ENCODE measurements around the gene NOL9. TPM values are rescaled to one million over a fixed set of nuclear protein-coding genes. Genes with fewer than 3 reads are reported as not detected.

Gene NOL9
- total RNA-seq, 4 donors from 2014 or later: 17.9 to 30.9 (median 26.0) TPM

DNA sequence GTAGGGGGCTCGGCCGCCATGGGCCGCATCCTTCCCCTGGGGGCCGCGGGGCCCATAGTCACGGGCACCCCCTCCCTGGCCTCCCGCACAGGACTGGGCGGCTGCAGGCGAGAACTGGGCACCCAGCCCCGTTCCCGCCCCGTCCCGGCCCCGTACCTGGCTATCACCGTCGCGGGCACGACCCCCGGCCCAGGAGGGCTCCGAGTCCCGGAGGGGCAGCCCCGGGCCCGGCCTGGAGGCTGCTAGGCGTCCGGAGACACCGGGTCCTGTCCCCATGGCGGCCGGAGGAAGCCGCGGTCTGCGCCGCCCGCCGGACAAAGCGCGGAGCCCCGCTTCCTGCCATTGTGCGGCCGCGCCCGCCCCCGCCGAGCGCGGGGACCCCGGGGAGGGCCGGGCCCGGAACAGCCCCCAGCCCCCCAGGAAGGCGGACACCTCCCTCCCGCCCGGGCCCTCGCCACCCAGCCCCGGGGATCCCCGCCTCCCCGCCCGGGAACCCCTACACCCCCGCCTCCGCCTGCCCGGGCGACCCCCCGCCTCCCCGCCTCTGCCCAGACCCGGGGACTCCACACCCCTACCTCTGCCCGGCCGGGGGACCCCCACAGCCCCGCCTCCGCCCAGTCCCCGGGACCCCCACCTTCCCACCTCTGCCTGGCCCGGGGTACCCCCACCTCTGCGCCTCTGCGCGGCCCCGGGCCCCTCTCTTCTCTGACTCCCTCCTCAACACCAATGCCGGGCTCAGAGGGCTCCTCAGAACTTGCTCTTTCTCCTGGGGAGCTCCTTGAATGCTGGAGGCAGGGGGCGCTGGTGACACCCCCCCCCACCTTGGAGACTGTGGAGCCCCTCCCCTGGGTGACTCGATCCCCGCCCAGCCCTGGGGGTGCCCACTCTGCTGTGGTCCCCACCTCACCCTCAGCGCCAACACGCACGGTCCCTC, 68.9 kb downstream of the NOL9 start:
- peaks cover 0 to 31% of the 10 kb centered on the region in 2 donors for H3K27me3 ChIP-seq
- peak overlapping the region in 2 of 4 donors; percentile 40 to 66 for H3K27ac ChIP-seq
- no peaks in the 10 kb centered on the region for H3K9me3 ChIP-seq
- 9 to 22% methylated on average over 10 to 20 of the region's 80 CpGs for WGBS, 2 donors
- peak overlapping the region in 3 of 4 donors; percentile 24 to 49 (median 27) for H3K4me3 ChIP-seq
- no peak for DNase-seq (ENCODE audit: low spot score in 2 of 2)
- TF ChIP-seq EP300 (IDR thresholded peaks at IDR 0.05): no peak
- TF ChIP-seq, protein P1, sequence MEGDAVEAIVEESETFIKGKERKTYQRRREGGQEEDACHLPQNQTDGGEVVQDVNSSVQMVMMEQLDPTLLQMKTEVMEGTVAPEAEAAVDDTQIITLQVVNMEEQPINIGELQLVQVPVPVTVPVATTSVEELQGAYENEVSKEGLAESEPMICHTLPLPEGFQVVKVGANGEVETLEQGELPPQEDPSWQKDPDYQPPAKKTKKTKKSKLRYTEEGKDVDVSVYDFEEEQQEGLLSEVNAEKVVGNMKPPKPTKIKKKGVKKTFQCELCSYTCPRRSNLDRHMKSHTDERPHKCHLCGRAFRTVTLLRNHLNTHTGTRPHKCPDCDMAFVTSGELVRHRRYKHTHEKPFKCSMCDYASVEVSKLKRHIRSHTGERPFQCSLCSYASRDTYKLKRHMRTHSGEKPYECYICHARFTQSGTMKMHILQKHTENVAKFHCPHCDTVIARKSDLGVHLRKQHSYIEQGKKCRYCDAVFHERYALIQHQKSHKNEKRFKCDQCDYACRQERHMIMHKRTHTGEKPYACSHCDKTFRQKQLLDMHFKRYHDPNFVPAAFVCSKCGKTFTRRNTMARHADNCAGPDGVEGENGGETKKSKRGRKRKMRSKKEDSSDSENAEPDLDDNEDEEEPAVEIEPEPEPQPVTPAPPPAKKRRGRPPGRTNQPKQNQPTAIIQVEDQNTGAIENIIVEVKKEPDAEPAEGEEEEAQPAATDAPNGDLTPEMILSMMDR (IDR thresholded peaks at IDR 0.05): no peak
- TF ChIP-seq POLR2A (IDR thresholded peaks at IDR 0.05): no peak
- no peaks in the 10 kb centered on the region for H3K36me3 ChIP-seq
- H3K4me1 ChIP-seq: peaks cover 0 to 49% (median 14%) of the 10 kb centered on the region in 4 donors

DNA sequence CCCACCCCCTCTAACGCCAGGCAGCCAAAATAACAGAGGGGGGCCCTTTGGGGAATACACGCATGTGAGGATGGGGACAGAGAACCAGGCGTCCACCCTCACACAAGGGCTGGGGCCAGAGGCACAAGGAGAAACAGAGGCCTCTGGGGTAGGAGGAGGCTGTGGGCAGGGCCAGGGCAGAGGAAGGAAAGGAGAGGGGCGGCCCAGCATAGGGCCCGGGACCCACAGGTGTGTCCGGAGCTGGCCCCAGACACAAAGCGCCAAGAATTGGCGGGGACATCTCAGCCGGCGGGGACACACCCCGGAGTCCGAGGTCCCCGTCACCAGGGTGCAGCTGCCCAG, 69.5 kb downstream of the NOL9 start:
- peaks cover 0 to 25% of the 10 kb centered on the region in 2 donors for H3K27me3 ChIP-seq
- peaks cover 0 to 43% (median 11%) of the 10 kb centered on the region in 4 donors for H3K4me1 ChIP-seq
- no peaks in the 10 kb centered on the region for H3K9me3 ChIP-seq
- peak overlapping the region in 3 of 4 donors; percentile 24 to 49 (median 27) for H3K4me3 ChIP-seq
- H3K27ac ChIP-seq: peak overlapping the region in 2 of 4 donors; percentile 40 to 66
- no peaks in the 10 kb centered on the region for H3K36me3 ChIP-seq
- WGBS, 2 donors: 30 to 39% methylated on average over 12 to 13 of the region's 13 CpGs
- DNase-seq (ENCODE audit: low spot score in 2 of 2): no peak
- TF ChIP-seq POLR2A (IDR thresholded peaks at IDR 0.05) (no peak), EP300 (IDR thresholded peaks at IDR 0.05) (no peak)
- TF ChIP-seq, protein P1 (IDR thresholded peaks at IDR 0.05): no peak

DNA sequence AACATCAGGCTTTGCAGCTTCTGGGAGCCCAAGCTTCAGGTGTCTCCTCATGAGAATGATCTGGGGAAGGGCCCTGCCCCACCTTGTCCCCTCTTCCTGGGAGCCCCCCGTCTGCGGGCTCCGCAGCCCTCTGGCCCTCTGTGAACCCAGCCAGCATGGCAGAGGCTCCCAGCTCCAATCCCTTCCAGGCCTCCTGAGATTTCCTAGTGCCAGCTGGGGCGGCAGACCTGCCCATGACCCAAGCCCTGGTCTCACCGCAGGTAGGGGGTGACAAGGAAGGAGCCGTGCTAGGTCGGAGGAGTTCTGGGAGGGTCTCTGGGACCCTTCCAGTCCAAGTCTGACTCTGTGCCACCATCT, 70.6 kb downstream of the NOL9 start:
- peaks cover 0 to 25% of the 10 kb centered on the region in 2 donors for H3K27me3 ChIP-seq
- TF ChIP-seq EP300 (IDR thresholded peaks at IDR 0.05): no peak
- no peak for TF ChIP-seq POLR2A (IDR thresholded peaks at IDR 0.05)
- TF ChIP-seq, protein P1 (IDR thresholded peaks at IDR 0.05): no peak
- H3K4me3 ChIP-seq: no peak overlapping the region
- H3K4me1 ChIP-seq: peaks cover 0 to 34% (median 11%) of the 10 kb centered on the region in 4 donors
- DNase-seq (ENCODE audit: low spot score in 2 of 2): no peak
- H3K27ac ChIP-seq: no peak overlapping the region
- H3K36me3 ChIP-seq: no peaks in the 10 kb centered on the region
- WGBS, 2 donors: 95 to 96% methylated on average over 5 to 7 of the region's 7 CpGs
- no peaks in the 10 kb centered on the region for H3K9me3 ChIP-seq

DNA sequence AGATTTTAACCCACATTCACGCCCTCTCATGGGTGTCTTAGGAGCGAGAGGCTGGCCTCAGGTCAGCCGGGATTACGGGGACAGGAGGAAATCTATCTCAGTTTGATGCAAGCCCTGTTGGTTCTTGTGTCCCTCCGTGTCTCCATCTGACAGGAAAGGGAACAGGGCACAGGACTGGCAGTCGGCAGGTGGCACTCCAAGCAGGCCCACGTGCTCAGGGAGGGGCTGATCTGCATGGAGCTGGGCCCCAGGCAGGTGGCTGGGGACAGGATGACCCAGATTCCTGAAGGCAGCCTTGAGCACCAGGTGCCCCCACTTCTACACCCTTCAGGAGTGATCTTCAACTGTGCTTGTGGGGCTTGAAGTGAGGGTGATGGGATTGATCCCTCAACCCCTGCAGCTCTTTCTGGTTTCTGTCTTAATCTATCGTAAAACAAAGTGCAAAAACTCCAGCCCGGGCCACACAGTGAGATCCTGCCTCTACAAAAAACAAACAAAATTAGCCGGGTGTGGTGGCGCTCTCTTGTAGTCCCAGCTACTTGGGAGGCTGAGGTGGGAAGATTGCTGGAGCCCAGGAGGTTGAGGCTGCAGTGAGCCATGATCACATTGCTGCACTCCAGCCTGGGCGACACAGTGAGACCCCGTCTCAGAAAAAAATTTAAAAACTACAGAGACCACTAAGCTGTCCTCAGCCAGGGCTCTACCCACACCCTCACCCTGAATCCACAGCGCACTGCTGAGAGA, 71.1 kb downstream of the NOL9 start:
- Histone ChIP-seq H3K4me3 (no peak overlapping the region), H3K36me3 (no peaks in the 10 kb centered on the region), H3K9me3 (no peaks in the 10 kb centered on the region), H3K4me1 (peaks cover 0 to 32% (median 11%) of the 10 kb centered on the region in 4 donors), H3K27me3 (peaks cover 0 to 25% of the 10 kb centered on the region in 2 donors), H3K27ac (no peak overlapping the region)
- TF ChIP-seq, protein P1 (IDR thresholded peaks at IDR 0.05): no peak
- no peak for TF ChIP-seq POLR2A (IDR thresholded peaks at IDR 0.05)
- no peak for TF ChIP-seq EP300 (IDR thresholded peaks at IDR 0.05)
- WGBS, 2 donors: 84% methylated on average over 14 of the region's 14 CpGs
- no peak for DNase-seq (ENCODE audit: low spot score in 2 of 2)

All from tibial nerve (tissue), 4 donors.